Neuron (in vitro differentiated cells): ENCODE measurements around the gene WFIKKN1.

Experiments
- H2AFZ ChIP-seq: one replicate; pipeline ENCODE4 v1.6.1; 2013; ENCODE audit warnings: low read depth, mild to moderate bottlenecking, inconsistent platforms, low read length, moderate library complexity
- H3K27me3 ChIP-seq: one replicate; pipeline ENCODE4 v1.6.1; 2013; ENCODE audit warnings: low read length; ENCODE audit not compliant: insufficient read depth
- H3K36me3 ChIP-seq: one replicate; pipeline ENCODE4 v1.6.1; 2013; ENCODE audit warnings: low read length; ENCODE audit not compliant: insufficient read depth
- H3K4me1 ChIP-seq: one replicate; pipeline ENCODE4 v1.6.1; 2013; ENCODE audit warnings: low read length; ENCODE audit not compliant: insufficient read depth
- H3K4me3 ChIP-seq: 2 replicates; pipeline ENCODE4 v1.5.1; 2013; ENCODE audit warnings: mild to moderate bottlenecking, low read length, moderate library complexity
- H3K9me3 ChIP-seq: one replicate; pipeline ENCODE4 v1.6.1; 2013; ENCODE audit warnings: low read length

WFIKKN1 gene, protein sequence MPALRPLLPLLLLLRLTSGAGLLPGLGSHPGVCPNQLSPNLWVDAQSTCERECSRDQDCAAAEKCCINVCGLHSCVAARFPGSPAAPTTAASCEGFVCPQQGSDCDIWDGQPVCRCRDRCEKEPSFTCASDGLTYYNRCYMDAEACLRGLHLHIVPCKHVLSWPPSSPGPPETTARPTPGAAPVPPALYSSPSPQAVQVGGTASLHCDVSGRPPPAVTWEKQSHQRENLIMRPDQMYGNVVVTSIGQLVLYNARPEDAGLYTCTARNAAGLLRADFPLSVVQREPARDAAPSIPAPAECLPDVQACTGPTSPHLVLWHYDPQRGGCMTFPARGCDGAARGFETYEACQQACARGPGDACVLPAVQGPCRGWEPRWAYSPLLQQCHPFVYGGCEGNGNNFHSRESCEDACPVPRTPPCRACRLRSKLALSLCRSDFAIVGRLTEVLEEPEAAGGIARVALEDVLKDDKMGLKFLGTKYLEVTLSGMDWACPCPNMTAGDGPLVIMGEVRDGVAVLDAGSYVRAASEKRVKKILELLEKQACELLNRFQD

DNA sequence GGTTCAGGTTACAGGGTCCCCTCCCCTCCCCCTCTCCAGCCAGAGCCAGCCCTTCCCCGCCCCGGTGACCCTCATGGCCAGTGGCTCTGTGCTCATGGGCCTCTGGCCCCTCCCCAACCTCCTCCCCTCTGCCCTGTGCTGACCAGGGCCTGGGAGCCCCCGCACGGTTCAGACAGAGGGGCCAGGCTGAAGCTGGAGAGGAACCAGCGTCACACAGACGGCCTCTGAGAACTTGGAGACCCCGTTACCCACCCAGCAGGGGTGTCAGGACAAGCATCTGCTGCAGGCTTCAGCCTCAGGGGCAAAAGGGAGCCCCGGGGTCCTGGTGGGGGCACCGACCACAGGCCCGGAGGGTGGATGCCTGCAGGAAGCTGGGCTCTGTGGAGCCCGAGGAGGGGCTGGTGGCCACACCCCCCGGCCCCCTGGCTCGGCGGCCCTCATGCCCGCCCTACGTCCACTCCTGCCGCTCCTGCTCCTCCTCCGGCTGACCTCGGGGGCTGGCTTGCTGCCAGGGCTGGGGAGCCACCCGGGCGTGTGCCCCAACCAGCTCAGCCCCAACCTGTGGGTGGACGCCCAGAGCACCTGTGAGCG lies at the start of gene WFIKKN1:
TSS of gene WFIKKN1 (plus strand) at position 171 of the 591 bp plus-strand sequence. CDS start at position 440, 269 bp downstream.
- Histone ChIP-seq H3K36me3 (peaks cover 36% of the 10 kb centered on the region), H3K27me3 (no peaks in the 10 kb centered on the region), H3K4me3 (peak within 1 kb of the TSS; percentile 29), H2AFZ (no peak within 1 kb of the TSS), H3K4me1 (peaks cover 47% of the 10 kb centered on the region), H3K9me3 (no peaks in the 10 kb centered on the region)

DNA sequence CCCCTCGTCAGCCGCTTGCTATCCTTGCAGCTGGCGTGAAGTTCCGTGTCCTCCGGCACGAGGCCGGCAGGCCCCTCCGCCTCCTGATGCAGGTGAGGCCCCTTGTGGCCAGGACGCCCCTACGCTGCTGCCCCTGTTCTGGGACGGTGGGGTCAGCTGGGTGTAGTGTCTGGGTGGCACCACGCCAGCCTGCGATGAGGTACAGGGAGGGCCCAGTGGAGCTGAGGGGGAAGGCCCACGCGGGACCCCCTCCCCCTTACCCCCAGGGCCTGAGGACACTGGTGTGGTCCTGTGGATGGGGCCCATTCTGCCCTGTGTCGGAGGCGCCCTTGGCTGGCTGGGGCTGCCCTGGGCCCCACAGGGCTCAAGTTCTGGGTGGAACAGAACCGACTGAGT lies 48.6 kb upstream of the WFIKKN1 start:
- Histone ChIP-seq H3K36me3 (peaks cover 16% of the 10 kb centered on the region), H3K9me3 (no peaks in the 10 kb centered on the region), H3K27me3 (no peaks in the 10 kb centered on the region), H3K4me3 (no peak overlapping the region), H2AFZ (no peak overlapping the region), H3K4me1 (peaks cover 2% of the 10 kb centered on the region)

DNA sequence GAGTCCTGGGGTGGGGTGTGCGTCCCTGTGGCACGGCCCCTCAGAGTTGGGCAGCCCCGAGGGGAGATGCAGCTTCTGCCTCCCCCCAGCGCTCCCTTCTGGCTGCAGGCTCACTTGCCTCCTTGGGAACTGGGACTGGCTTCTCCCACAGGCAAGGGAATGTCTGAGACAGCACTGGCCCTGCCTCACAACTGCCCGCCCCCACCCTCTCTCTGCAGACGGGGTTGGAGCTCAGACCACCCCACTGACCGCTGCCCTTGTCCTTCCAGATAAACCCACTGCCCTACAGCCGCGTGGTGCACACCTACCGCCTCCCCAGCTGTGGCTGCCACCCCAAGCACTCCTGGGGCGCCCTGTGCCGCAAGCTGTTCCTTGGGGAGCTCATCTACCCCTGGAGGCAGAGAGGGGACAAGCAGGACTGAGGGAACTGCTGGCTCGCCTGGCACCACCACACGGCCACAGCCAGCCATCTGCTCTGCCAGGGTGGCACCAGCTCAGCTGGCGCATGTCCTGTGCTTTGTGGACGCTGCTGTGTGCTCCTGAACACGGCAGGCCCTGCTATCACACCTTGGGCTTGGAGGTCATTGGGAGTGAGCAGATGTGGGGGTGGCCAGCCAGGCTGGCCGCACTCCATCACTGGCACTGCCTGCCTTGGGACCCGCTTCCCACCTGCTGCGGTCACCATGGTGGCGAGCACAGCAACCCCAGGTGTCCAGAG lies 48.0 kb upstream of the WFIKKN1 start:
- Histone ChIP-seq H3K27me3 (no peaks in the 10 kb centered on the region), H3K9me3 (no peaks in the 10 kb centered on the region), H3K4me1 (peaks cover 7% of the 10 kb centered on the region), H3K36me3 (peaks cover 14% of the 10 kb centered on the region), H2AFZ (no peak overlapping the region), H3K4me3 (no peak overlapping the region)

DNA sequence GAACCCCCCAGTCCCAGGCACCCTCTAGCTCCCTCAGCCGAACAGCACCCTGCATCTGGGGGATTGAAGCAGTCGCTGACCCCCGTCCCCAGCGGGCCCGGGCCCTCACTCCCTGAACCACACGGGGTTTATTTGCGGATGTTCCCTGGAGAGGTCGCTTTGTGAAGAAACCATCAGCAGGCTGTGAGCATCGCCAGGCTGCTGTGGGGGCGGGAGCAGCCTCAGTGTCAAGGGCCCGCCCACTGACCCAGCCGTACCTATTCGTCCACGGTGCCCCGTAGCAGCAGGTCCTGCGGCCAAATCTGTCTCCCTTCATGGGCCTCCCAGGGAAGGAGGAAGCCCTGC lies 47.3 kb upstream of the WFIKKN1 start:
- Histone ChIP-seq H2AFZ (no peak overlapping the region), H3K36me3 (peaks cover 12% of the 10 kb centered on the region)

DNA sequence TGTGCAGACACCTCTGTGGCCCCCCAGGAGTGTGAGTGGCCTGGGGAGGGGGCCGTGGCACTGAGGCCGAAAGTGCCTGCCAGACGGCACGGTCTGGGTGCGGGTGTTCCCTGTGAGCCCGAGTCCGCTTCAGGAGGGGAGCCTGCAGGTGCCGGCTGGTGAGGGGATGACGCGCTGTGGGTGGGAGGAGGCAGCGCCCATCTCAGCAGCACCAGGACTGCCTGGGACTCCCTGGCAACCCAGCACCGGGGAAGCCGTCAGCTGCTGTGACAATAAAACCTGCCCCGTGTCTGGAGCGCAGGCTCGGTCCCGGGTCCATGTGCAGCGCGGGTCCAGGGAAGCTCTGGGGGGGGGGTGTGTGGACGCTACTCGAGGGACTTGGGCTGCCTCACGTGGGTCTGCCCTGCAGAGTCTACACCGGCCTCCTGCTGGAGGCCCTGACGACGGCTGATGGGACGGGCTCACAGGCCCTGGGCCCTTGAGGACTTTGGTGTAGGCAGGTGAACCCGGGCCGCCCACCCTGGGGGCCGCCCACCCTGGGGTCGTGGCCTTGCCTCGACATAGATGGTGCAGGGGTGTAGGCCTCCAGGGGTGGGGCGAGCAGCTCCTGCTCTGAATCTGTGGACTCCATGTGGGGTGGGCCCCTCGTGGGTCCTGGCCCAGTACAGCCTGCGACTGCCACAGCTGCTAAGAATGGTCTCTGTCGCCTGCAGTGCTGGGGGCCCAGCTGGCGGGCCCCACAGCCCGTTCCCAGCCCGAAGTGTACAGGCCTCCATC lies 46.8 kb upstream of the WFIKKN1 start:
- Histone ChIP-seq H3K9me3 (no peaks in the 10 kb centered on the region), H3K4me1 (peaks cover 13% of the 10 kb centered on the region), H3K36me3 (peaks cover 12% of the 10 kb centered on the region), H3K4me3 (no peak overlapping the region), H3K27me3 (no peaks in the 10 kb centered on the region), H2AFZ (no peak overlapping the region)

More for the DNA sequence above, 47.3 kb upstream of the WFIKKN1 start:
- Histone ChIP-seq H3K4me3 (no peak overlapping the region), H3K4me1 (peaks cover 13% of the 10 kb centered on the region), H3K9me3 (no peaks in the 10 kb centered on the region), H3K27me3 (no peaks in the 10 kb centered on the region)

DNA sequence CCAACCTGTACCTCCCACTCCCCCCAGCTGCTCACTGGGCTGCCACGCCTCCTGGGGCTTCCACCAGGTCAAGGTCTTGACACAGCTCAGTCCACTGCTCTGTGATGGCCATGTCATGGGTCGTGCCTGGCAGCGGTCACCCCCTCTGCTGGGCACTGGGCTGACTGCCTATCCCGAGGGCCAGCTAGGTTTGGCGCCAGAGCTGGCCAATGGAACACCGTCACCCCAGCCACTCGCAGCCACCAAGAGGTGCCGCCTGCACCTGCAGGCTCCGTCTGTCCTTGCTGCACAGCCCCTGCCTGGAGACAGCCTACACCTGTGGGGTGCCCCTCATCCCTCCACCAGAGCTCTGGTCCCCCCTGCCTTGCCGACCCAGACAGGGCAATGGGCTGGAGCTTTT lies 45.4 kb upstream of the WFIKKN1 start:
- no peaks in the 10 kb centered on the region for H3K9me3 ChIP-seq
- no peak overlapping the region for H3K4me3 ChIP-seq
- peaks cover 13% of the 10 kb centered on the region for H3K4me1 ChIP-seq
- peaks cover 12% of the 10 kb centered on the region for H3K36me3 ChIP-seq
- H3K27me3 ChIP-seq, result no peaks in the 10 kb centered on the region
- H2AFZ ChIP-seq, result no peak overlapping the region

DNA sequence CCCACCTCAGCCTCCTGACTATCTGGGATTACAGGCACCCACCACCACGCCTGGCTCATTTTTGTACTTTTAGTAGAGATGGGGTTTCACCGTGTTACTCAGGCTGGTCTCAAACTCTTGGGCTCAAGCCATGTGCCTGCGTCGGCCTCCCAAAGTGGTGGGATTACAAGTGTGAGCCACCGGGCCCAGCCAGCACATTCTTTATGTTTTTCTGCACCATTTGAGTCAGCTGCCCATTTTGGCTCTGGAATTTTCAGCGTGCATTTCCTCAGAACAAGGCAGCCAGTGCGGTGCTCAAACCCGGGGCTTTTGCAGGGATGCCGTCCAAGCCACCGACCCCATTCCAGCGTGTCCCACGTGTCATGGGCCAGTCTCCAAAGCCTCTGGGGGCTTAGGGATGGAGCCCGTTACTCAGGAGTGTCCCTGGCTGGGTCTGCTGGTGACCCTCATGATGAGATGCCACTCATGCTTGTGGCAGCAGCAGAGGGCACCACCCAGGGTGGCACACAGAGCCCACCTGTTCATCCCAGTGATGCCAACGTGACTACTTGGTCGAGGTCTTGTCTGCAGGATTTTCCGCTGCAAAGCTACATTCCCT lies 44.6 kb upstream of the WFIKKN1 start:
- no peaks in the 10 kb centered on the region for H3K27me3 ChIP-seq
- peaks cover 21% of the 10 kb centered on the region for H3K4me1 ChIP-seq
- H3K4me3 ChIP-seq, result no peak overlapping the region
- H3K36me3 ChIP-seq, result peaks cover 4% of the 10 kb centered on the region
- no peak overlapping the region for H2AFZ ChIP-seq
- H3K9me3 ChIP-seq, result no peaks in the 10 kb centered on the region

DNA sequence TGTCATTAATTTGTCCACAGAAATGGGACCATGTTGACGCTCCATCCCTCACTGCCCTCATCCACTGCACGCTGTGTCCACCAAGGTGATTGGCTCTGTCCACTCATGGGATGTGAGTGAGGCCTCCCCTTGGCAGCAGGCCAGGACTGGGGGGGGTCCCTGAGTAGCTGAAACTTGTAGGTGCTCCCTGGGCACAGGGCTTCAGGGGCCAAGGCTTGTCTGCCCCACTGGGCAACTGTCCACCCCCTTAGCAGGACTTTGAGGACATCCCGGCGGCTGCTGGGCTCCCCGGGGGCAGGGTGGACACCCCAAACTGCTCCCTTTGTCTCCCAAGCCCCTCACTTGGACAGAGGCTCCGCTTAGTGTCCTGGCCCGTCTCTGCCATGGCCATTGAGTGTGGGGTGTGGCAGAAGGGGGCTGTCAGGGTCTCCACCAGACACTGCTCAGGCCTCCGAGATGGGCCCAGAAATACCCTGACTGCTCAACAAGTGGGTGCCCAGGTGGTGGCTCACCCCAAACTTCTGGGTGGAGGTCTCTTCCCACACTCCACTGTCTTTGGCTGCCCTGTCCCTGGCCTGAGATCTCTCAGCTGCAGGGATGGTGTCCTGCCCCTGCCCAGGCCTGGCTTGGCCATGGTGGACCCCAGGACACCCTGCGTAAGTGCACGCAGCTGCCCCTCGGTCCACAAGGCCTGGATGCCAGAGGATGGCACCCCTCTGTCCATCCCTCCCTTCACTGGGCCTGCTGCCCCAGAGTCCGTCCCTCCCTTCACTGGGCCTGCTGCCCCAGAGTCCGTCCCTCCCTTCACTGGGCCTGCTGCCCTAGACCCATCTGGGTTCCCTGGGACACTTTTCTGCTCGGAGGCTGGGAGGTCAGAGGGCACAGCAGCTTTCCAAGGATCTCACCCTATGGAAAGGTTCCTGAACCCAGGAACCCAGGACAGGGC lies 43.9 kb upstream of the WFIKKN1 start:
- peaks cover 3% of the 10 kb centered on the region for H3K36me3 ChIP-seq
- no peak overlapping the region for H2AFZ ChIP-seq
- H3K9me3 ChIP-seq, result no peaks in the 10 kb centered on the region
- H3K27me3 ChIP-seq, result no peaks in the 10 kb centered on the region
- H3K4me3 ChIP-seq, result no peak overlapping the region
- H3K4me1 ChIP-seq, result peaks cover 24% of the 10 kb centered on the region

DNA sequence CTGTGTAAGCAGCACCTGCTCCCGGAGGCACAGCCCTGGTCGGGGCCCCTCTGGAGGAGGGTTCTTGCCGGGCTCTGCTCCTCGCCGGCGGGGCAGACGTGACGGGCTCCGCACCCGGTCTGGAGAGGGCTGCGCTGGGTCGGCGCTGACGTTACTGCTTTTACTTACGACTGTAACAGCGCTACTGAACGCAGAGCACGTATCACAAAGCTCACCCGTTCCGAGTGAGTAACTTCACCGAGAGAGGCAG lies 42.2 kb upstream of the WFIKKN1 start:
- Histone ChIP-seq H3K27me3 (no peaks in the 10 kb centered on the region), H3K4me1 (peaks cover 26% of the 10 kb centered on the region), H3K36me3 (peaks cover 7% of the 10 kb centered on the region), H3K9me3 (no peaks in the 10 kb centered on the region), H2AFZ (peak overlapping the region; percentile 85), H3K4me3 (peak overlapping the region; percentile 80)

DNA sequence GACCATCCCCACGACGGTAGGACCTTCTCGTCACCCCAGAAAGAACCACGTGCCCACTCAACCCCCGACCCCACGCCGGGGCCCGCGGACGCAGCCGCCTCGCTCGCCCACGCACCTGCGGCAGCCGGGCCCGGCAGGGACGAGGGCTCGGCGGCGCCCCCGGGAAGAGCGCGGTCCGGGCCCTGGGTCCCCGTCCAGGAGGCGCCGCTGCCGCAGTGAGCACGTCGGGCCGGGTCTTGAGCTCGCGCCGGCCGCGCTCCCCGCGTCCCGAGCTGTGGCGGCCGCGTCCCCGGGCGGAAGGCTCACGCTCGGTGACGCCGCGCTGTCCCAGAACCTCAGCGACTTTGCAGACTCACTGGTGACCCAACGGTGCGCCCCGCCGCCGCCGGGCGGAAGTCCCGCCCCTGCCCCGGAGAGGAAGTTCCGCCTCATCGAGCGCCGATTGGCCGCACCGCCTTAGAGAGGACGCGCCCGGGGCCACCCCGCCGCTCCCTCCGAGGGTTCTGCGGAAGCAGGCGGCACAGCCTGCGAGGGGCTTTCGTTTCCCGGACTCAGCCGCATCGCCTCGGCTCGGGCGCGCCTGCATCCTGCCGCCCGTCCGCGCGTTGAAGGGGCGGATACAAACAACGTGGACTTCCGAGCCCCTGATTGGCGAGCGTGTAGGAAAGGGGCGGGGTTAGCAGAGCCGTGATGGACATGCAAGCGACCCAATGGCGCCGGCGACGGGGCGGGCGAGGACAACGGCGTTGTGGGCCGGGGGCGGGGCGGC lies 41.7 kb upstream of the WFIKKN1 start:
- Histone ChIP-seq H2AFZ (peak overlapping the region; percentile 85), H3K27me3 (no peaks in the 10 kb centered on the region), H3K4me3 (peak overlapping the region; percentile 80), H3K4me1 (peaks cover 24% of the 10 kb centered on the region), H3K36me3 (peaks cover 7% of the 10 kb centered on the region), H3K9me3 (no peaks in the 10 kb centered on the region)

DNA sequence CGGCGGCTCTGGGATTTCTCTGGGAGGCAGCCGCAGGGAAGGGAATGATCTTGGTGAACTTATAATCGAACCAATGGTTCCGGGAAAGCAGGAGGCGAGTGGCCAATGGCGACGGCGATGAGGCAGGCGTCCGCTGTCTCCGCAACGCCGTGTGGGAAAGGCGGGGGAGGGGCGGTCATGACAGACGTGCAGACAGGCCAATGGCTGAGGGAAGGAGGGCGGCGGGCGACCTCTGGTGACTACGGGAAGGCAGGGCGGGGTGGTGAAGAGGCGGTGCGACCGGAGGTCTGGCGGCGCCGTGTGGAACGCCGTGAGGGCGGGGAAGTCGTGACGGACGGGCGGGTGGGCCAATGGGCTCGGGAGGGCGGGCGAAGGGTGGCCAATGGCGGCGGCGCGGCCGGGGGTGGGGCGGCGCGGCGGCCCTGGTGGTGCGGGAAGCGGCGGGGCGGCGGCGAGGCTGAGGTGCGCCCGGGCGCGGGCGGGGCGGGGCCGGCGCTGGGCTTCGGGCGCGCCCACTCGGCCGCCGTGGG lies 41.1 kb upstream of the WFIKKN1 start, which contains the start of gene RAB40C:
TSS of gene RAB40C (plus strand) at position 409 of the 530 bp plus-strand sequence. CDS start 226 bp downstream, outside the sequence.
- H2AFZ ChIP-seq, result peak within 1 kb of the TSS; percentile 85
- H3K4me3 ChIP-seq, result peak within 1 kb of the TSS; percentile 80
- peaks cover 24% of the 10 kb centered on the region for H3K4me1 ChIP-seq

More for the DNA sequence above, 41.1 kb upstream of the WFIKKN1 start, which contains the start of gene RAB40C:
- Histone ChIP-seq H3K27me3 (no peaks in the 10 kb centered on the region), H3K36me3 (peaks cover 7% of the 10 kb centered on the region), H3K9me3 (no peaks in the 10 kb centered on the region)
